Lower lobe of right lung (tissue), 2 donors: ENCODE results near the gene SLIT3. TPM values are rescaled to one million over a fixed set of nuclear protein-coding genes. Genes with fewer than 3 reads are reported as not detected.
"Not testable (repeated sequence)": the region's sequence is repeated elsewhere in the genome, so short reads cannot be mapped to it uniquely, and the experiment has no call there.

Experiments
- ATAC-seq, 2 donors: fragments of 200-7000 bp; cut with Tn5 transposase; one replicate each; pipeline ENCODE4 v1.9.1; 2020 to 2022; ENCODE audit warnings: mild to moderate bottlenecking in 2 of 2, moderate library complexity in 2 of 2
- DNase-seq: peaks from one replicate; pipeline ENCODE4 v3.0.0-alpha.2; 2020
- H3K27ac ChIP-seq: fragments of 200-600 bp; one replicate; pipeline ENCODE4 v1.8.0; 2022
- H3K27me3 ChIP-seq: fragments of 200-600 bp; one replicate; pipeline ENCODE4 v1.8.0; 2022; ENCODE audit warnings: low read depth
- H3K36me3 ChIP-seq: fragments of 200-600 bp; one replicate; pipeline ENCODE4 v1.8.0; 2022; ENCODE audit warnings: mild to moderate bottlenecking
- H3K4me1 ChIP-seq: fragments of 200-600 bp; one replicate; pipeline ENCODE4 v1.8.0; 2022
- H3K4me3 ChIP-seq: fragments of 200-600 bp; one replicate; pipeline ENCODE4 v1.8.0; 2022; ENCODE audit warnings: mild to moderate bottlenecking
- H3K9me3 ChIP-seq: fragments of 200-600 bp; one replicate; pipeline ENCODE4 v1.8.0; 2022
- CTCF ChIP-seq: fragments of 200-600 bp; IDR thresholded peaks from one replicate; pipeline ENCODE4 v1.8.0; 2022; ENCODE audit warnings: antibody characterized with exemption, mild to moderate bottlenecking
- intact Hi-C: fragments of 100-400 bp; cut with DNase I; formaldehyde crosslinking; loops from one replicate; pipeline ENCODE4 v1.11.0; 2022
- total RNA-seq: library from RNA; stranded (reverse); fragmentation: NEBNext Ultra II Directional; extraction: Animal tissue kit (Norgen Biotek cat#: 25700); gene quantifications from one replicate; pipeline ENCODE4 v1.2.1, GENCODE V29; 2021
- donor health status: DM: no; HTN: yes; CAD: no; lungs with severe emphysema.

Gene SLIT3
- total RNA-seq, 1 donor from 2014 or later = 48.6 TPM

DNA sequence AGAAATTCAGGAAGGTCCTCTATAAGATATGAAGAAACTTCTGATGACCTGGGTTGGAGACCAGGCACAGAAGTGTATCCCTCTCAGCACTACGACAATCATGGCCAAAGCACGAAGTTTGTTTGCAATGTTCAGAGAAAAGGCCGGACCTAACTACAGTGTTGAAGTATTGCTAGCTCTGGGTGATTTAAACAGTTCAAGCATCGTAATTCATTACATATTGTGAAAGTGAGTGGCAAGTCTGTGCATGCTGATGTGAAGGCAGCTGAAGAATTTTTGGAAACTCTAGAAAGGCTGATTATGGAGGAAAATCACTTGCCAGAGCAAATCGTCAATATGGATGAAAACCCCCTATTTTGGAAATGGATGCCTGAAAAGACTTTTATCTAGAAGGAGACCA is 654.6 kb downstream of the SLIT3 start:
- intact Hi-C loops = no loop called here
- no peak for TF ChIP-seq CTCF
- H3K27ac ChIP-seq = no peak overlapping the region
- H3K4me1 ChIP-seq = no peaks in the 10 kb centered on the region
- H3K4me3 ChIP-seq = no peak overlapping the region
- H3K36me3 ChIP-seq = no peaks in the 10 kb centered on the region
- no peak for DNase-seq
- no peak for ATAC-seq
- no peaks in the 10 kb centered on the region for H3K27me3 ChIP-seq
- H3K9me3 ChIP-seq = no peaks in the 10 kb centered on the region

- H3K9me3 ChIP-seq = no peaks in the 10 kb centered on the region
- TF ChIP-seq CTCF = no peak
- H3K4me1 ChIP-seq = no peaks in the 10 kb centered on the region
- H3K4me3 ChIP-seq = no peak overlapping the region
- ATAC-seq (no peak), DNase-seq (no peak)
- no peak overlapping the region for H3K27ac ChIP-seq
- no peaks in the 10 kb centered on the region for H3K27me3 ChIP-seq
- intact Hi-C loops = no loop called here
- no peaks in the 10 kb centered on the region for H3K36me3 ChIP-seq
These were observed 655.7 kb downstream of the SLIT3 start for GRCh38 chr5:168645195-168645594.

GRCh38 chr5:168642019-168642418 is 658.9 kb downstream of the SLIT3 start:
- intact Hi-C loops = no loop called here
- Histone ChIP-seq H3K4me3 (no peak overlapping the region), H3K27me3 (no peaks in the 10 kb centered on the region), H3K4me1 (no peaks in the 10 kb centered on the region), H3K27ac (no peak overlapping the region), H3K9me3 (no peaks in the 10 kb centered on the region), H3K36me3 (no peaks in the 10 kb centered on the region)
- DNase-seq (no peak), ATAC-seq (no peak)
- TF ChIP-seq CTCF = no peak

GRCh38 chr5:168638846-168639245 is 662.1 kb downstream of the SLIT3 start:
- H3K36me3 ChIP-seq, DNase-seq, H3K27me3 ChIP-seq, H3K27ac ChIP-seq, H3K4me1 ChIP-seq, ATAC-seq, intact Hi-C loops, H3K4me3 ChIP-seq, H3K9me3 ChIP-seq: not testable (repeated sequence)

- no peak for ATAC-seq
These were observed 663.1 kb downstream of the SLIT3 start for GRCh38 chr5:168637793-168638192.

DNA sequence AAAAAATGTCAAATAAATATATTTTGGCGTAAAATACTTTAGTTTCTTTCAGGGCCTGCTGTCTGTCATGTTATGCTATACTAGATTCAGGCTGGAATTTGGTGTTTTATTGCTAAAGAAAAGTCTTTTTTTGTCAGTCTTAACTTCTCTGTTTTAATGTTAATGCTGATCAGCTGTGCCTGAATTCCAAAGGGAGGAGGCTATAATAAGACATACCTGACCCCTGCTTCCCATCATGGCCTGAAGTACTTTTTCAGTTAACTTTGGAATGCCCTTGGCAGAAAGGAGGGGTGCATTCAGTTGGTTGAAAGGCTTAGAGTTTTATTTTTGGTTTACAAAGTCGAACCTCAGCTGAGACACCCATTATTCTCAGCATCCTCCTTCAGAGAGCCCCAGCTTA is 663.7 kb downstream of the SLIT3 start:
- no peak for TF ChIP-seq CTCF
- H3K27me3 ChIP-seq = no peaks in the 10 kb centered on the region
- H3K36me3 ChIP-seq = no peaks in the 10 kb centered on the region
- DNase-seq = no peak
- no peak overlapping the region for H3K4me3 ChIP-seq
- no peak overlapping the region for H3K27ac ChIP-seq
- H3K9me3 ChIP-seq = no peaks in the 10 kb centered on the region
- intact Hi-C loops = no loop called here
- ATAC-seq = no peak
- no peaks in the 10 kb centered on the region for H3K4me1 ChIP-seq

More at GRCh38 chr5:168637793-168638192, 663.1 kb downstream of the SLIT3 start:
- no peaks in the 10 kb centered on the region for H3K9me3 ChIP-seq
- no peaks in the 10 kb centered on the region for H3K27me3 ChIP-seq
- DNase-seq = no peak
- H3K36me3 ChIP-seq = no peaks in the 10 kb centered on the region
- H3K27ac ChIP-seq = no peak overlapping the region
- intact Hi-C loops = no loop called here
- no peaks in the 10 kb centered on the region for H3K4me1 ChIP-seq
- H3K4me3 ChIP-seq = no peak overlapping the region
- TF ChIP-seq CTCF = no peak

- ATAC-seq, intact Hi-C loops, H3K9me3 ChIP-seq, DNase-seq, H3K36me3 ChIP-seq, H3K27ac ChIP-seq, H3K27me3 ChIP-seq, H3K4me3 ChIP-seq, H3K4me1 ChIP-seq: not testable (repeated sequence)
These were observed 670.0 kb downstream of the SLIT3 start for GRCh38 chr5:168630958-168631357.
